Naive thymus-derived CD4-positive, alpha-beta T cell (primary cell): Measurements from ENCODE around the gene CCDC185. TPM values are rescaled to one million over a fixed set of nuclear protein-coding genes. Genes with fewer than 3 reads are reported as not detected.

Source experiments
- ATAC-seq: fragments of 150-1000 bp; cut with Tn5 transposase; 2 replicates; pipeline ENCODE4 v1.10.0; 2021; ENCODE audit warnings: mild to moderate bottlenecking, moderate library complexity
- CTCF ChIA-PET: fragments of 350-600 bp; sonication (Branson Sonifier 250); formaldehyde crosslinking; loops from one replicate; lab custom pipeline; 2021; ENCODE audit warnings: antibody characterized with exemption; lab: Charles Lee
- POLR2A ChIA-PET: fragments of 350-600 bp; sonication (Branson Sonifier 250); formaldehyde crosslinking; loops from one replicate; lab custom pipeline; 2021; ENCODE audit warnings: antibody characterized with exemption, inconsistent platforms; lab: Charles Lee
- DNase-seq, 9 donors: peaks; one replicate each; pipeline versions ENCODE4 v3.0.0 to v3.0.0-alpha.2; 2020 to 2022; ENCODE audit warnings: mixed read lengths in 1 of 9
- H3K27ac ChIP-seq: one replicate; pipeline ENCODE4 v1.7.0; 2013; ENCODE audit warnings: mild to moderate bottlenecking, low read depth, low read length, moderate library complexity
- H3K27me3 ChIP-seq, 2 donors: one replicate each; pipeline ENCODE4 v1.7.0; 2013; ENCODE audit warnings: low read length in 2 of 2, mild to moderate bottlenecking in 2 of 2, moderate library complexity in 2 of 2; ENCODE audit not compliant: control insufficient read depth in 2 of 2, insufficient read depth in 2 of 2
- H3K36me3 ChIP-seq, 3 experiments: 1 replicate in 2 of 3; 2 replicates in 1 of 3; pipeline ENCODE4 v1.7.0; 2013; ENCODE audit warnings: low read length in 3 of 3, mild to moderate bottlenecking in 3 of 3, moderate library complexity in 1 of 3; ENCODE audit not compliant: insufficient read depth in 3 of 3, control insufficient read depth in 2 of 3
- H3K4me1 ChIP-seq, 2 donors: one replicate each; pipeline ENCODE4 v1.7.0; 2013; ENCODE audit warnings: low read length in 2 of 2, mild to moderate bottlenecking in 2 of 2, moderate library complexity in 1 of 2; ENCODE audit not compliant: control insufficient read depth in 2 of 2, insufficient read depth in 2 of 2
- H3K4me3 ChIP-seq: 2 replicates; pipeline ENCODE4 v1.7.0; 2013; ENCODE audit warnings: mild to moderate bottlenecking, low read length
- H3K9me3 ChIP-seq, 3 experiments: 1 replicate in 2 of 3; 2 replicates in 1 of 3; pipeline ENCODE4 v1.7.0; 2013; ENCODE audit warnings: low read length in 3 of 3; ENCODE audit not compliant: control insufficient read depth in 2 of 3
- H3K27ac Mint-ChIP-seq, 9 donors: one replicate each; pipeline ENCODE4 v1.8.0; 2020 to 2022; ENCODE audit warnings: mixed read lengths in 9 of 9, mild to moderate bottlenecking in 8 of 9, moderate library complexity in 5 of 9, inconsistent platforms in 2 of 9
- H3K27me3 Mint-ChIP-seq, 5 donors: one replicate each; pipeline ENCODE4 v1.8.0; 2021 to 2022; ENCODE audit warnings: mixed read lengths in 5 of 5, mild to moderate bottlenecking in 1 of 5
- H3K36me3 Mint-ChIP-seq, 5 donors: one replicate each; pipeline ENCODE4 v1.8.0; 2020 to 2022; ENCODE audit warnings: mixed read lengths in 5 of 5, mild to moderate bottlenecking in 3 of 5, inconsistent platforms in 1 of 5
- H3K4me1 Mint-ChIP-seq, 7 donors: one replicate each; pipeline ENCODE4 v1.8.0; 2020 to 2022; ENCODE audit warnings: mixed read lengths in 7 of 7, mild to moderate bottlenecking in 3 of 7, inconsistent platforms in 1 of 7
- H3K4me3 Mint-ChIP-seq, 10 donors: one replicate each; pipeline ENCODE4 v1.8.0; 2020 to 2022; ENCODE audit warnings: mild to moderate bottlenecking in 10 of 10, mixed read lengths in 10 of 10, moderate library complexity in 6 of 10, inconsistent platforms in 2 of 10
- H3K9me3 Mint-ChIP-seq, 11 donors: one replicate each; pipeline ENCODE4 v1.8.0; 2020 to 2022; ENCODE audit warnings: mixed read lengths in 11 of 11, mild to moderate bottlenecking in 4 of 11, inconsistent platforms in 1 of 11, moderate library complexity in 1 of 11
- intact Hi-C, 2 donors: fragments of 100-400 bp; cut with micrococcal nuclease; formaldehyde crosslinking; loops; one replicate each; pipeline ENCODE4 v1.15.1; 2023
- polyA plus RNA-seq, 2 donors: library from polyadenylated mRNA; unstranded; fragments of 300-500 nt; fragmentation: Illumina TruSeq; gene quantifications; one replicate each; pipeline ENCODE4 v1.2.3, GENCODE V29; 2021
- total RNA-seq, 6 experiments: library from RNA in 5 of 6; stranded (reverse) in 5 of 6; gene quantifications; 1 replicate in 5 of 6; 2 replicates in 1 of 6; pipeline ENCODE4 v1.2.3 and lab custom pipeline; 2021 to 2026

Gene CCDC185
- total and polyA plus RNA-seq, 7 experiments from 2014 or later: not detected

- no peaks in the 10 kb centered on the region for H3K27me3 ChIP-seq
- Mint-ChIP-seq H3K4me3 (no peak overlapping the region), H3K36me3 (no peaks in the 10 kb centered on the region), H3K9me3 (no peaks in the 10 kb centered on the region), H3K27me3 (peaks cover 0 to 13% (median 0%) of the 10 kb centered on the region in 5 donors), H3K27ac (no peak overlapping the region), H3K4me1 (peaks cover 0 to 2% (median 0%) of the 10 kb centered on the region in 7 donors)
- ATAC-seq (no peak), DNase-seq (no peak)
- CTCF ChIA-PET: interaction anchor here (0.7 kb wide), 1 partner anchor 15 kb away, joined by 3 read pairs; no protein-coding TSS in a partner anchor
- POLR2A ChIA-PET: no interaction called here
- intact Hi-C loops: no loop called here
- H3K4me1 ChIP-seq: no peaks in the 10 kb centered on the region
- no peak overlapping the region for H3K27ac ChIP-seq
- no peaks in the 10 kb centered on the region for H3K36me3 ChIP-seq
- H3K4me3 ChIP-seq: no peak overlapping the region
- H3K9me3 ChIP-seq: no peaks in the 10 kb centered on the region
Observed at GRCh38 chr1:223411710-223412109, 18.5 kb downstream of the CCDC185 start.

- POLR2A ChIA-PET: no interaction called here
- H3K27me3 Mint-ChIP-seq: peaks cover 0 to 11% (median 0%) of the 10 kb centered on the region in 5 donors
- H3K27ac Mint-ChIP-seq: no peak overlapping the region
Observed at GRCh38 chr1:223413216-223413615, 20.0 kb downstream of the CCDC185 start.

GRCh38 chr1:223417444-223417843 is 24.2 kb downstream of the CCDC185 start:
- Mint-ChIP-seq H3K4me1 (peaks cover 0 to 12% (median 0%) of the 10 kb centered on the region in 7 donors), H3K9me3 (no peaks in the 10 kb centered on the region), H3K27ac (peak overlapping the region in 1 of 9 donors; percentile 36), H3K36me3 (no peaks in the 10 kb centered on the region), H3K4me3 (no peak overlapping the region), H3K27me3 (peaks cover 0 to 11% (median 0%) of the 10 kb centered on the region in 5 donors)
- Histone ChIP-seq H3K36me3 (no peaks in the 10 kb centered on the region), H3K9me3 (no peaks in the 10 kb centered on the region), H3K4me3 (no peak overlapping the region), H3K27ac (no peak overlapping the region), H3K27me3 (no peaks in the 10 kb centered on the region), H3K4me1 (no peaks in the 10 kb centered on the region)
- no peak for ATAC-seq
- intact Hi-C loops: no loop called here
- CTCF ChIA-PET: no interaction called here
- no peak for DNase-seq
- POLR2A ChIA-PET: no interaction called here

More at GRCh38 chr1:223413216-223413615, 20.0 kb downstream of the CCDC185 start:
- no peak overlapping the region for H3K27ac ChIP-seq
- intact Hi-C loops: no loop called here
- no peaks in the 10 kb centered on the region for H3K36me3 ChIP-seq
- ATAC-seq (no peak), DNase-seq (no peak)
- H3K4me3 Mint-ChIP-seq: no peak overlapping the region
- no peaks in the 10 kb centered on the region for H3K27me3 ChIP-seq
- no peak overlapping the region for H3K4me3 ChIP-seq
- H3K9me3 Mint-ChIP-seq: no peaks in the 10 kb centered on the region
- H3K4me1 ChIP-seq: no peaks in the 10 kb centered on the region
- no peaks in the 10 kb centered on the region for H3K36me3 Mint-ChIP-seq
- no peaks in the 10 kb centered on the region for H3K9me3 ChIP-seq
- H3K4me1 Mint-ChIP-seq: peaks cover 0 to 5% (median 0%) of the 10 kb centered on the region in 7 donors
- CTCF ChIA-PET: no interaction called here

GRCh38 chr1:223417903-223418663 is 24.9 kb downstream of the CCDC185 start:
- ATAC-seq: no peak
- Histone ChIP-seq H3K36me3 (no peaks in the 10 kb centered on the region), H3K4me1 (no peaks in the 10 kb centered on the region), H3K27ac (no peak overlapping the region), H3K9me3 (no peaks in the 10 kb centered on the region), H3K4me3 (no peak overlapping the region), H3K27me3 (no peaks in the 10 kb centered on the region)
- ChIA-PET CTCF (no interaction called here), POLR2A (no interaction called here)
- Mint-ChIP-seq H3K36me3 (no peaks in the 10 kb centered on the region), H3K9me3 (no peaks in the 10 kb centered on the region), H3K4me3 (no peak overlapping the region), H3K27me3 (peaks cover 0 to 8% (median 0%) of the 10 kb centered on the region in 5 donors), H3K4me1 (peaks cover 0 to 12% (median 0%) of the 10 kb centered on the region in 7 donors), H3K27ac (no peak overlapping the region)
- no peak for DNase-seq
- intact Hi-C loops: no loop called here

GRCh38 chr1:223419115-223419514 is 25.9 kb downstream of the CCDC185 start:
- intact Hi-C loops: no loop called here
- Mint-ChIP-seq H3K27ac (no peak overlapping the region), H3K4me3 (no peak overlapping the region), H3K27me3 (peaks cover 0 to 3% (median 0%) of the 10 kb centered on the region in 5 donors), H3K36me3 (no peaks in the 10 kb centered on the region), H3K4me1 (peaks cover 0 to 12% (median 0%) of the 10 kb centered on the region in 7 donors), H3K9me3 (no peaks in the 10 kb centered on the region)
- DNase-seq (no peak), ATAC-seq (no peak)
- H3K4me1 ChIP-seq: no peaks in the 10 kb centered on the region
- no peak overlapping the region for H3K27ac ChIP-seq
- H3K36me3 ChIP-seq: no peaks in the 10 kb centered on the region
- CTCF ChIA-PET: no interaction called here
- H3K4me3 ChIP-seq: no peak overlapping the region
- POLR2A ChIA-PET: no interaction called here
- no peaks in the 10 kb centered on the region for H3K27me3 ChIP-seq
- no peaks in the 10 kb centered on the region for H3K9me3 ChIP-seq

GRCh38 chr1:223419561-223419960 is 26.3 kb downstream of the CCDC185 start:
- ATAC-seq (no peak), DNase-seq (no peak)
- POLR2A ChIA-PET: no interaction called here
- Mint-ChIP-seq H3K36me3 (no peaks in the 10 kb centered on the region), H3K4me1 (peaks cover 0 to 12% (median 0%) of the 10 kb centered on the region in 7 donors), H3K27me3 (peaks cover 0 to 3% (median 0%) of the 10 kb centered on the region in 5 donors), H3K27ac (no peak overlapping the region), H3K9me3 (no peaks in the 10 kb centered on the region), H3K4me3 (no peak overlapping the region)
- H3K9me3 ChIP-seq: no peaks in the 10 kb centered on the region
- H3K4me3 ChIP-seq: no peak overlapping the region
- no peaks in the 10 kb centered on the region for H3K27me3 ChIP-seq
- H3K36me3 ChIP-seq: no peaks in the 10 kb centered on the region
- CTCF ChIA-PET: no interaction called here
- no peaks in the 10 kb centered on the region for H3K4me1 ChIP-seq
- no peak overlapping the region for H3K27ac ChIP-seq
- intact Hi-C loops: no loop called here

GRCh38 chr1:223421025-223421424 is 27.8 kb downstream of the CCDC185 start:
- Mint-ChIP-seq H3K27me3 (peaks cover 0 to 7% (median 0%) of the 10 kb centered on the region in 5 donors), H3K36me3 (no peaks in the 10 kb centered on the region), H3K27ac (no peak overlapping the region), H3K9me3 (no peaks in the 10 kb centered on the region), H3K4me1 (peaks cover 0 to 12% (median 0%) of the 10 kb centered on the region in 7 donors), H3K4me3 (no peak overlapping the region)
- no peaks in the 10 kb centered on the region for H3K9me3 ChIP-seq
- intact Hi-C loops: no loop called here
- DNase-seq (no peak), ATAC-seq (no peak)
- H3K27ac ChIP-seq: no peak overlapping the region
- H3K27me3 ChIP-seq: no peaks in the 10 kb centered on the region
- H3K36me3 ChIP-seq: no peaks in the 10 kb centered on the region
- no peaks in the 10 kb centered on the region for H3K4me1 ChIP-seq
- POLR2A ChIA-PET: no interaction called here
- H3K4me3 ChIP-seq: no peak overlapping the region
- CTCF ChIA-PET: no interaction called here
